Gastrocnemius medialis (tissue), 4 donors: Measurements from ENCODE around the gene CBX7.

Experiments used
- POLR2A ChIP-seq, 2 donors: fragments of 450-650 bp; IDR thresholded peaks; one replicate each; pipeline ENCODE4 v1.6.1; 2017; ENCODE audit warnings: antibody characterized with exemption in 2 of 2, mild to moderate bottlenecking in 2 of 2, moderate library complexity in 2 of 2
- TF ChIP-seq, protein P1 (sequence below), 5 experiments: fragments of 450-650 bp in 3 of 5; fragments of 200-600 bp in 2 of 5; sonication (generic) in 2 of 5; IDR thresholded peaks in 4 of 5; conservative IDR thresholded peaks in 1 of 5; 1 replicate in 4 of 5; 2 replicates in 1 of 5; pipeline ENCODE4 v1.5.1; 2016 to 2019; ENCODE audit warnings: antibody characterized with exemption in 5 of 5, mild to moderate bottlenecking in 3 of 5, moderate library complexity in 3 of 5

DNA sequence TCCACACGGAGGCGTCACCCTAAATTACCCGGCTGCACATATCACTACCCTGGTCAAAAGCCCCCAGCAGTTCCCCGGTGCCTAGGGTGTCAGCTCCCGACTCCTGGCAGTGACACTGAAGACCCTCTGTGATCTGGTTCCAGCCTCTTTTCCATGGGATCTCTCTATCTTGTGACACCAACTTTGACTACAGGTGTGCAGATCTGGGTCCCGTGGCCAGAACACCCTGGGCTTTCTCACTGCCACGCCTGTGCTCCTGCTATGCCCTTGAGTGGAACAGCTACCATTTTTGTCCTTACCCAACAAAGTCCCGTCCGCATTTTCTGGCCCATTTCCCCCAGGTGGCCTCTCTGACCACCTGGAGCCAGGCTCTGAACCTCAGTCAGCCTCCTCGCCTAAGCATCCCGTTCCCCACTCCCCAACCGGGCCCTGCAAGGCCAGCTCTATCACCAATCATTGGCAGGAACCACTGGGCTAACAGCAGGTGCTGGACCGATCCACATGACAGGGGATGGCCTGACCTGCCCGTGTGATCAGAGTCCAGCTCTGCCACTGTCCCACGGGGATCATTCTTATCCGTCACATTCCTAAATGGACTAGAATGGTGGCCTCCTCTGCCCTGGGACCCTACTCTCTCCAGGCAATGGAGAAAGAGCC is 20.7 kb upstream of the CBX7 start:
- TF ChIP-seq, protein P1, sequence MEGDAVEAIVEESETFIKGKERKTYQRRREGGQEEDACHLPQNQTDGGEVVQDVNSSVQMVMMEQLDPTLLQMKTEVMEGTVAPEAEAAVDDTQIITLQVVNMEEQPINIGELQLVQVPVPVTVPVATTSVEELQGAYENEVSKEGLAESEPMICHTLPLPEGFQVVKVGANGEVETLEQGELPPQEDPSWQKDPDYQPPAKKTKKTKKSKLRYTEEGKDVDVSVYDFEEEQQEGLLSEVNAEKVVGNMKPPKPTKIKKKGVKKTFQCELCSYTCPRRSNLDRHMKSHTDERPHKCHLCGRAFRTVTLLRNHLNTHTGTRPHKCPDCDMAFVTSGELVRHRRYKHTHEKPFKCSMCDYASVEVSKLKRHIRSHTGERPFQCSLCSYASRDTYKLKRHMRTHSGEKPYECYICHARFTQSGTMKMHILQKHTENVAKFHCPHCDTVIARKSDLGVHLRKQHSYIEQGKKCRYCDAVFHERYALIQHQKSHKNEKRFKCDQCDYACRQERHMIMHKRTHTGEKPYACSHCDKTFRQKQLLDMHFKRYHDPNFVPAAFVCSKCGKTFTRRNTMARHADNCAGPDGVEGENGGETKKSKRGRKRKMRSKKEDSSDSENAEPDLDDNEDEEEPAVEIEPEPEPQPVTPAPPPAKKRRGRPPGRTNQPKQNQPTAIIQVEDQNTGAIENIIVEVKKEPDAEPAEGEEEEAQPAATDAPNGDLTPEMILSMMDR (IDR thresholded peaks at IDR 0.05 in 4 of 5, conservative IDR thresholded peaks at IDR 0.05 in 1 of 5) = no peak
- no peak for TF ChIP-seq POLR2A (IDR thresholded peaks at IDR 0.05)
